DOHH2 (cell line): Measurements from ENCODE around the gene CARS2.

ENCODE experiments used
- H3F3A ChIP-seq: fragments of 200-600 bp; sonication (generic), shearing (Covaris generic); 2 replicates; pipeline ENCODE4 v1.6.0; 2016; ENCODE audit warnings: antibody characterized with exemption, mild to moderate bottlenecking; ENCODE audit not compliant: control insufficient read depth, insufficient read depth
- H3K27ac ChIP-seq: fragments of 200-600 bp; sonication (generic); 2 replicates; pipeline ENCODE4 v1.5.1; 2014; ENCODE audit warnings: low read depth, mild to moderate bottlenecking, low read length, moderate library complexity
- H3K27me3 ChIP-seq: fragments of 200-600 bp; sonication (generic); 2 replicates; pipeline ENCODE4 v1.6.1; 2014; ENCODE audit warnings: mild to moderate bottlenecking, low read length, mixed read lengths; ENCODE audit not compliant: control insufficient read depth
- H3K36me3 ChIP-seq: fragments of 200-600 bp; sonication (generic); 2 replicates; pipeline ENCODE4 v1.6.1; 2014; ENCODE audit warnings: mild to moderate bottlenecking, low read length, moderate library complexity, mixed read lengths; ENCODE audit not compliant: control insufficient read depth
- H3K4me1 ChIP-seq: fragments of 200-600 bp; sonication (generic); 2 replicates; pipeline ENCODE4 v1.6.1; 2014; ENCODE audit warnings: mild to moderate bottlenecking, low read length, mixed read lengths; ENCODE audit not compliant: control insufficient read depth
- H3K4me2 ChIP-seq: fragments of 200-600 bp; sonication (generic); 2 replicates; pipeline ENCODE4 v1.6.0; 2014; ENCODE audit warnings: mild to moderate bottlenecking, low read length, moderate library complexity
- H3K4me3 ChIP-seq: fragments of 200-600 bp; sonication (generic); 2 replicates; pipeline ENCODE4 v1.5.1; 2014; ENCODE audit warnings: mild to moderate bottlenecking, low read length, mixed read lengths
- H3K79me2 ChIP-seq: fragments of 200-600 bp; sonication (generic); 2 replicates; pipeline ENCODE4 v1.6.1; 2014; ENCODE audit warnings: mild to moderate bottlenecking, low read length, mixed read lengths; ENCODE audit not compliant: control insufficient read depth
- H3K9me2 ChIP-seq: fragments of 200-600 bp; sonication (generic); replicated peaks from 2 replicates; pipeline ENCODE4 v1.6.1; 2014; ENCODE audit warnings: mild to moderate bottlenecking, low read length, mixed read lengths; ENCODE audit not compliant: control insufficient read depth
- H3K9me3 ChIP-seq: fragments of 200-600 bp; sonication (generic); 2 replicates; pipeline ENCODE4 v1.6.1; 2014; ENCODE audit warnings: antibody characterized with exemption, low read length, mixed read lengths; ENCODE audit not compliant: control insufficient read depth, insufficient read depth
- H4K20me1 ChIP-seq: fragments of 200-600 bp; sonication (generic); 2 replicates; pipeline ENCODE4 v1.6.0; 2014; ENCODE audit warnings: low read depth, mild to moderate bottlenecking, antibody characterized with exemption, low read length, moderate library complexity; ENCODE audit not compliant: control insufficient read depth, insufficient read depth
- EZH2phosphoT487 ChIP-seq: fragments of 200-600 bp; sonication (generic); IDR thresholded peaks from 2 replicates; pipeline ENCODE4 v1.6.1; 2017; ENCODE audit warnings: borderline replicate concordance, mild to moderate bottlenecking, antibody characterized with exemption, low read length, moderate library complexity, mixed read lengths
- TF ChIP-seq, protein P1 (sequence below): fragments of 200-600 bp; sonication (generic); IDR thresholded peaks from one replicate; pipeline ENCODE4 v1.5.1; 2014; ENCODE audit warnings: antibody characterized with exemption, mild to moderate bottlenecking, low read depth, low read length; ENCODE audit not compliant: poor library complexity, severe bottlenecking

The CARS2 gene

DNA sequence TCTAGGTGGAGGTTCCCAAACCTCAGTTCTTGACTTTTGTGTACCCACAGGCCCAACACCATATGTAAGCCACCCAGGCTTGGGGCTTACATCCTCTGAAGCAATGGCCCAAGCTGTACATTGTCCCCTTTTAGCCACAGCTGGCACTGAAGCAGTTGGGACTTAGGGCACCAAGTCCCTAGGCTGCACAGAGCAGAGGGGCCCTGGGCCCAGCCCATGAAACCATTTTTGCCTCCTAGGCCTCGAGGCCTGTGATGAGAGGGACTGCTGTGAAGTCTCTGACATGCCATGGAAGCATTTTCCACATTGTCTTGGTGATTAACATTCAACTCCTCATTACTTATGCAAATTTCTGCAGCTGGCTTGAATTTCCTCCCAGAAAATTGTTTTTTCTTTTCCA is 37.8 kb upstream of the CARS2 start:
- H3K4me3 ChIP-seq = no peak overlapping the region
- TF ChIP-seq EZH2phosphoT487 = no peak
- TF ChIP-seq, protein P1, sequence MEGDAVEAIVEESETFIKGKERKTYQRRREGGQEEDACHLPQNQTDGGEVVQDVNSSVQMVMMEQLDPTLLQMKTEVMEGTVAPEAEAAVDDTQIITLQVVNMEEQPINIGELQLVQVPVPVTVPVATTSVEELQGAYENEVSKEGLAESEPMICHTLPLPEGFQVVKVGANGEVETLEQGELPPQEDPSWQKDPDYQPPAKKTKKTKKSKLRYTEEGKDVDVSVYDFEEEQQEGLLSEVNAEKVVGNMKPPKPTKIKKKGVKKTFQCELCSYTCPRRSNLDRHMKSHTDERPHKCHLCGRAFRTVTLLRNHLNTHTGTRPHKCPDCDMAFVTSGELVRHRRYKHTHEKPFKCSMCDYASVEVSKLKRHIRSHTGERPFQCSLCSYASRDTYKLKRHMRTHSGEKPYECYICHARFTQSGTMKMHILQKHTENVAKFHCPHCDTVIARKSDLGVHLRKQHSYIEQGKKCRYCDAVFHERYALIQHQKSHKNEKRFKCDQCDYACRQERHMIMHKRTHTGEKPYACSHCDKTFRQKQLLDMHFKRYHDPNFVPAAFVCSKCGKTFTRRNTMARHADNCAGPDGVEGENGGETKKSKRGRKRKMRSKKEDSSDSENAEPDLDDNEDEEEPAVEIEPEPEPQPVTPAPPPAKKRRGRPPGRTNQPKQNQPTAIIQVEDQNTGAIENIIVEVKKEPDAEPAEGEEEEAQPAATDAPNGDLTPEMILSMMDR = no peak
- no peak overlapping the region for H3K27ac ChIP-seq
- H3K4me2 ChIP-seq = no peak overlapping the region
- no peaks in the 10 kb centered on the region for H3K27me3 ChIP-seq
- no peaks in the 10 kb centered on the region for H3K4me1 ChIP-seq
- no peaks in the 10 kb centered on the region for H3K9me2 ChIP-seq
- H3K36me3 ChIP-seq = no peaks in the 10 kb centered on the region
- H3K9me3 ChIP-seq = peaks cover 17% of the 10 kb centered on the region
- no peaks in the 10 kb centered on the region for H3F3A ChIP-seq
- no peaks in the 10 kb centered on the region for H3K79me2 ChIP-seq
- H4K20me1 ChIP-seq = no peaks in the 10 kb centered on the region

DNA sequence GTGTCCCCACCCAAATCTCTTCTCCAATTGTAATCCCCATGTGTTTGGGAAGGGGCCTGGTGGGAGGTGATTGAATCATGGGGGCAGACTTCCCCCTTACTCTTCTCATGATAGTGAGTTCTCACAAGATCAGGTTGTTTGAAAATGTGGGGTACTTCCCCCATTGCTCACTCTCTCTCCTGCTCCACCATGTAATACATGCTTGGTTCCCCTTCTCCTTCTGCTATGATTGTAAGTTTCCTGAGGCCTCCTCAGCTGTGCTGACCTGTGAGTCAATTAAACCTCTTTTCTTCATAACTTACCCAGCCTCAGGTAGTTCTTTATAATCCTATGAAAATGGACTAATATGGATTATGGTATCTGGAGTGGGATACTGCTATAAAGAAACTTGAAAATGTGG is 31.6 kb upstream of the CARS2 start:
- TF ChIP-seq, protein P1 = no peak
- Histone ChIP-seq H3K4me3 (no peak overlapping the region), H3K9me3 (peaks cover 9% of the 10 kb centered on the region), H3K27ac (no peak overlapping the region), H3F3A (no peaks in the 10 kb centered on the region), H3K9me2 (no peaks in the 10 kb centered on the region), H3K4me2 (no peak overlapping the region), H3K79me2 (no peaks in the 10 kb centered on the region), H3K27me3 (no peaks in the 10 kb centered on the region), H4K20me1 (no peaks in the 10 kb centered on the region), H3K36me3 (no peaks in the 10 kb centered on the region), H3K4me1 (no peaks in the 10 kb centered on the region)

DNA sequence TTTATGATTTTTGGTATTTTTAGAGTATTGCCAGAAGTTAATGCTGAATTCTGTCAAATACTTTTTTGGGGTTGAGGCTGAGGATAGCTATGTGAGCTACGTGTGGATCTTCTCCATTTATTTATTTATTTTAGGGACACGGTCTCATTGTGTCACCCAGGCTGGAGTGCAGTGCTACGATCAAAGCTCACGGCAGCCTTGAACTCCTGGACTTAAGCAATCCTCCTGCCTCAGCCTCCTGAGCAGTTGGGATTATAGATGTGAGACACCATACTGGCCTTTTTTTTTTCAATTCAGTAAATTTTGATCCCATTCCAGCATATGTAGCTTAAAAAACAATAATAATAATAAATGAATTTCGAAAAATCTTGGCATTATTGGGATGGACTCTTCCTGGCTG is 28.6 kb upstream of the CARS2 start:
- TF ChIP-seq, protein P1 = no peak
- TF ChIP-seq EZH2phosphoT487 = no peak
- Histone ChIP-seq H3K36me3 (no peaks in the 10 kb centered on the region), H3K9me2 (no peaks in the 10 kb centered on the region), H3K4me3 (no peak overlapping the region), H3K27me3 (no peaks in the 10 kb centered on the region), H3K9me3 (peaks cover 9% of the 10 kb centered on the region), H3K27ac (no peak overlapping the region), H3K79me2 (no peaks in the 10 kb centered on the region), H3K4me2 (no peak overlapping the region), H4K20me1 (no peaks in the 10 kb centered on the region), H3F3A (no peaks in the 10 kb centered on the region), H3K4me1 (no peaks in the 10 kb centered on the region)

DNA sequence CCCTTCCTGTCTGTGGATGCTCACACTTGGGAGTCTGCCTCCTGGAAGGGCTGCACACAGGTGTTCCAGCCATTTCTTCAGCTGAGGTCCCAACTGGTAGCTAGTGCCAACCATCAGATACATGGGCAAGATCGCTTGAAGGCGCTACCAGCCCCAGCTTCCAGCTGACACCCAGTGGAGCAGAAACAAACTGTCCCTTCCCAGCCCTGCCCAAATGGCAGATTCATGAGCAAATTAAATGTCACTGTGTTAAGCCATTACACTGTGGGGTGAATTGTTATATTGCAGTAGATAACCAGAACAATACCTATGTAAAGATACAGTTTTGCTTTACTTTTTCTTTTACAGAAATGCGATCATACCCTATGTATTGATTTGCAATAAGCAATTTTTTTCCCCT is 25.2 kb upstream of the CARS2 start:
- Histone ChIP-seq H3K79me2 (no peaks in the 10 kb centered on the region), H3K4me3 (no peak overlapping the region), H3F3A (no peaks in the 10 kb centered on the region), H3K27me3 (no peaks in the 10 kb centered on the region), H4K20me1 (no peaks in the 10 kb centered on the region), H3K27ac (no peak overlapping the region), H3K9me3 (no peaks in the 10 kb centered on the region), H3K9me2 (no peaks in the 10 kb centered on the region), H3K4me2 (no peak overlapping the region), H3K4me1 (no peaks in the 10 kb centered on the region), H3K36me3 (no peaks in the 10 kb centered on the region)
- TF ChIP-seq, protein P1 = no peak
- TF ChIP-seq EZH2phosphoT487 = no peak
